HG03196 (cell line): Measurements from ENCODE around the gene C11orf65.
"Not testable (repeated sequence)": the region's sequence is repeated elsewhere in the genome, so short reads cannot be mapped to it uniquely, and the experiment has no call there.

Source experiments
- ATAC-seq: cut with Tn5 transposase; IDR thresholded peaks from one replicate; pipeline ENCODE4 v1.9.1; 2021; ENCODE audit not compliant: unreplicated experiment

The C11orf65 gene

DNA sequence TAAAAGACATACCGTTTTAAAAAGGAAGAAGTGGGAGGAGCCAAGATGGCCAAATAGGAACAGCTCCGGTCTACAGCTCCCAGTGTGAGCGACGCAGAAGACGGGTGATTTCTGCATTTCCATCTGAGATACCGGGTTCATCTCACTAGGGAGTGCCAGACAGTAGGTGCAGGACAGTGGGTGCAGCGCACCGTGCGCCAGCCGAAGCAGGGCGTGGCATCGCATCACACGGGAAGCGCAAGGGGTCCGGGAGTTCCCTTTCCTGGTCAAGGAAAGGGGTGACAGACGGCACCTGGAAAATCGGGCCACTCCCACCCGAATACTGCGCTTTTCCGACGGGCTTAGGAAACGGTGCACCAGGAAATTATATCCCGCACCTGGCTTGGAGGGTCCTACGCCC, 93.8 kb downstream of the C11orf65 start:
- not testable (repeated sequence) for ATAC-seq

DNA sequence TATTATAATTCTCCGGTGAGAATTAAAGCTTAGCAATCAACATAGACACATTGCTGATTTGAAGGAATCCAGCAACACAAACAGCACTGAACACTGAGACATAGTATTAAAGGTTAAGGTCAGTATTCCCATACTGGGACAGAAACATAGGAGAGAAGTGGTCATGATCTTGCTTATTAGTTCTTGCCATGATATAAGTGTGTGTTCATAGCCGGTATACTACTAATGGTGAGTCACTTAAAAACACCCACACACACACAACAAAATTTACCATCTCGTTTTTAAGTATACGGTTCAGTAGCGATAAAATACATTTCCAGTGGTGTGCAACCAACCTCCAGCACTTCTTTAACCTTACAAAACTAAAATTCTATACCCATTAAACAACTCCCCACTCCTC, 96.3 kb downstream of the C11orf65 start:
- no peak for ATAC-seq

DNA sequence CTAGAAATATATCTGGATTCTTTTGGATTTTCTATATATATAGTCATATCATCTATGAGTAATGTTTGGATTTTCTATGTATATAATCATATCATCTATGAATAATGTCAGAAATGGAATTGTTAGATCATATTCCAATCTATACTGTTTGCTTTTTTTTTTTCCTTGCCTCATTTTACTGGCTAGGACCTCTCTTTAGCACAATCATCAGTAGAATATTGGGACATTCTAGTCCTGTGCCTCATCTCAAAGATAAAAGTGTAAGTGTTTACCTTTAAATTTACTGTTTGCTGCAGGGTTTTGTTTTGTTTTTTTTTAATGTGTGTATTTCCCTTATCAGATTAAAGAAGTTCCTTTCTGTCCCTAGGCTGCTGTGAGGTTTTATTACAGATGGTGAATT, 97.0 kb downstream of the C11orf65 start:
- ATAC-seq: no peak

DNA sequence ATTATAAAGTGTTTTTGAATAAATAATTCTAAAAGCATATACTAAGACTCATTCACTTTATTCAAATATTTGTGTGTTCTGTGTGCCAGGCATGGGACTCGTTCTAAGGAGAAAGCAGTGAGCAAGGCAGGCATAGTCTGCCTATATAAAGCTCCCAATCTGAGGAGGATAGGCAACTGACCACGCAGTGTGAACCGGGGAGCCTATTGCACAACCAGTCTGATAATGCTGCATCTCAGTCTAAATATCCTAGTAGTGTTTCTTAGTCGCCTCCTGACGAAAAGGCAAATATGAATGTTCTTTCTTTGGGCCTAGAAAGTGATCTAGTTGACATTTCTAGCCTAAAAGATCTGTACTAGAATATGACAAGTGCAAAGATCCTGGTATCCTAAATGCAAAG, 98.3 kb downstream of the C11orf65 start:
- no peak for ATAC-seq

DNA sequence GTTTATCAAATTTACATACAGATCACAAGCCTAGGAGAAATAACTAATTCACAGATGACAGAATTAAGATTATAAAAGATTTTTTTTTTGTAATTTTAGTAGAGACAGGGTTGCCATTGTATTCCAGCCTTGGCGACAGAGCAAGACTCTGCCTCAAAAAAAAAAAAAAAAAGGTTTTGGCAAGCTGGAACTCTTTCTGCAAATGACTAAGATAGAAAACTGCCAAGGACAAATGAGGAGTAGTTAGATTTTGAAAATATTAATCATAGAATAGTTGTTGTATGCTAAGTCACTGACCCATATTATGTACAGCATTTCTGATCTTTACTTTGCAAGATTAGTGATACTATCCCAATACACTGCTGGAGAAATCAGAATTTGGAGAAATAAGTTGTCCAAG, 99.2 kb downstream of the C11orf65 start:
- ATAC-seq: no peak

DNA sequence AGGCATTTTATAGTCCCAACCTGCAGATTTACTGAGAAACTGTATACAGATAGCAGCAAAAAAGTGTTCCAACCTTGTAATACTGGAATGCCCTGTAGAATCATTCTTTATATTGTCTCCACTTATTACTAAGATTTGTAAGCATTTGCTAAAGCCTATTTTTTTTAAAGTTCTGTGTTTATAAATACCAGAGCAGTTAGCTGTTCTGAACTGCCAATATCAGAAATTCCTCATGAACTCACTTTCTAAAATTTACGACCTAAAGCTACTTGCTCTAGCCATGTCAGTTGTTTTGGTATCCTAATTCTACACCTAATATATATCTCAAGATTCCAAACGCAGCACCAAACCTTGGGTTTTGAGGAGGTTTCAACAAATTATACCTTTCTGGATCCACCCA, 103.2 kb downstream of the C11orf65 start:
- no peak for ATAC-seq

DNA sequence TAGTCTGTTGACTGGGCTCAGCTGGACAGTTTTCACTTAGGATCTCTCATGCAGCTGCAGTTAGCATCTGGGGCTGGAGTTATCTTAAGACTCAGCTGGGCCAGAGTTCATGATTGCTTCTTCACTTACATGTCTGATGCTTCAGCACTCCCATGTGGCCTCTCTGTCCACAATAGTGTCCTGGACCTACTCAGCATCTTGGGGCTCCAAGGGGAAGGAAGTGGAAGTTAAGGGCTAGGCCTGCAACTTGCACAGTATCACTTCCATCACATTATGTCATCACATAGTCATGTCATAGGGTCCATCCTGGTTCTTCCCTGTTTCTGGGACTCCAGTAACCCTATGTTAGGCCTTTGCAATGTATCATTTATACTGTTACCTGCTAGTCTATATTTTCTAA, 115.9 kb downstream of the C11orf65 start:
- no peak for ATAC-seq

DNA sequence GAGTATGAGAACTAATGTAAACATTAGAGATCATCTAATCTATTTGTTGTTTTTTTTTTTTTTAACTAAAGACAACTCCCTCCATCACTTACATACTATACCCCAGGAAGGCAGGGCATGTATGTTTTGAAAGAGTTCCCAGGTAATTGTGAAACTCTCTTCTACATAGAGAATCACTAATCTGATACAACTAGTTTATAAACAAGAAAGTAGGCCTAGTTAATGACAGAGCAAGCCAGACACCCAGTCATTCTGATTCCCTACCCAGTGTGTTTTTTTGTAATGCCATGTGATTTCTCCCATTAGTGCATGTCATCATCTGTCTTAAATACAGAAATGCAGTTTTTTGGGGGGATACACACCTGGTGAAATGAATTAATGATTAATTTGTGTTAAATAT, 120.9 kb downstream of the C11orf65 start:
- ATAC-seq: no peak

DNA sequence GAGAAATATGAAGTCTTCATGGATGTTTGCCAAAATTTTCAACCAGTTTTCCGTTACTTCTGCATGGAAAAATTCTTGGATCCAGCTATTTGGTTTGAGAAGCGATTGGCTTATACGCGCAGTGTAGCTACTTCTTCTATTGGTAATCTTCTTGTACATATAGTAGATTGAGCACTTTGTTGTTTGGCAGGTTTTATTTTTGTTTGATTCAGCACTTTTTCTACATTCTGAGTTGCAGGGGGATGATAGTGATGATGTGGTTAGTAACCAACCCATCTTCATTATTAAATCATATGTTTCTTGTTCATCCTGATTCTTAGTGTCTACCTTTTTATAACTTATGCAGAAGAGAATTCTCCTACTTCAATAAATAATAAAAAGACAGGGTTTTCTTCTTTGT, 121.6 kb downstream of the C11orf65 start:
- no peak for ATAC-seq

DNA sequence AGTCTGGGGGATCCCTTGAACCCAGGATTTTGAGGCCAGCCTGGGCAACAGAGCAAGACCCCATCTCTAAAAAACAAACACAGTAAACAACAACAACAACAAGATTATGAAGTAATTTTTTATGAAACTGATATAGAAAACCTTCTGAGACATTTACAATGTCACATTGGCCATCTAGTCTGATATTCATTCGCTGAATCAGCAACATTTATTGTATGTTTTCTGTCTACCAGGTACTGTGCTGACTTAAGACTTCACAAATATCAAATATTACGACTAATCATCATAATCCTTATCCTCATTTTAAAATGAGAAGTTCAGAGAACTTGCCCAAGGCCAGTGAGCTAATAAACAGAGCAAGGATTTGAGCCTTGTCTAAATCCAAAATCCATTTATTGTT, 123.6 kb downstream of the C11orf65 start:
- no peak for ATAC-seq

DNA sequence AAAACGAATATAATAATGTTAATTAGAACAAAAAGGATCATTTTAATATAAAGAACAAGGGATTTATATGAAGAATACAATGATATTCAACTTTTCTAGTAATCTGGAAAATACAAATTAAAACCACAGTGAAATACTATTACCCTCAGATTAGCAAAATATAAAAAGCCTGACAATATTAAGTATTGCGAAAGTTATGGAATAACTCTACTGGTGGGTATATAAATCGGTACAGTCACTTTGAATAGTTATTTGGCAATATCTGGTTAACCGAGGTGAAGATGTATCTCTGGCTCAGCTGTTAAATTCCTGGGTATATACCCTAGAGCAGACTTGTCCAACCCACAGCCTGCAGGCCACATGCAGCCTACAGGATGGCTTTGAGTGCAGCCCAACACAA, 125.7 kb downstream of the C11orf65 start:
- ATAC-seq: no peak

DNA sequence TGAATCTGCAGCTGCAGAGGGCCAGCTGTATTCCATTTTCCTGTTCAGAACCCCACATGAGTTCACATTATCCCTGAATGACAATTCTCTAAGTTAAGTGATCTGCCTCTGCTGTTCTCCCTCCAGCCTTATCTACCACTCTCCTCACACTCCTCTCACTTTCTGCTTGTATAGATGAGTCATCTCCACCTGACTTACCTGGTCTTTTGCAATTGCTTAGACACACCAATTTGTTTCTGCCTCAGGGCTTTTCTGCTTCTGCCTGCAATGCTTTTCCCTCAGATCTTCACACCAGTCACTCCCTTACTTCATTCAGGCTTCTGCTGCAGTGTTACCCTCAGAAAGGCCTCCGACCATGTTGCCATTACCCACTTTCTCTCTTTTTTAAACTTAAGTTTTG, 126.4 kb downstream of the C11orf65 start:
- no peak for ATAC-seq

DNA sequence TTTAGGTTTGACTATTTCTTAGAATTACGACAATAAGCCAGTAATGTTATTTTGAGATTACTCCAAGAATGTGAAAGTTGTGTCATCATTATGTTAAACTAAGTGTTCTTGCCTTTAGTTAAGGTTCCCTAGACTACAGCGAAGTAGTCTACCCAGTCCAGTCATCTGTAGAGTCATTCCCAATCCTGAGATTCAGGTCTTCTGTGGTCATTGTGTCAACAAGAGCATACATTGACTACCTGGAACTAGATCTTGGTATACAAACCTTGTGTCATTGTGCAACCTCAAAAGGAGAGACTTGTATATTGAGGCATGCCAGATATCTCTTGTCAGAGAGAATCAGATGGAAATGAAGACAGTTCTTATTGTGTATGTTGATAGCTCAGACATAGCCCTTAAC, 128.6 kb downstream of the C11orf65 start:
- no peak for ATAC-seq

DNA sequence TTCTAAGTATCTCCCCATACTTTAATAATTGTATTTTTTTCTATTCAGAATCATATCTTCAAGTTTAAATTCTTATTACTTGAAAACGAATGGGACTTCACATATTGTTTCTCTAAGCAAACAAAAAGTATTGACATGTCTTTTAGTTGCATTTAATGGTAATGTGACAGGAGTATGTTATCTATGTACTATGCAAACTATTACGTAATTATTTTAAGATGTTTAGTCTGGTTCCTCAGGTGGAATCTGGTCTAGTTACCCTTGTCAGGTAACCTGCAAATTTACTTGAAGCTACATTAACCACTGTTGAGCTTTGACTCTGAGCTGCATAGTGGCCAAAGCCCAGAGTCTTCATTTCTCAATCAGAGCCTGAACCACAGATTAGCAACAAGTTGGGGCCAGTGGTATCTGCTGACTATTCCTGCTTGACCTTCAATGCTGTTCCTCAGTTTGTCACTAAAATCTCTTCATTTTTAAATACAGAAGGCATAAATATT, 133.9 kb downstream of the C11orf65 start:
- ATAC-seq: no peak
